HG02870 (cell line): Measurements from ENCODE around the gene POFUT1.

ENCODE experiments used
- ATAC-seq: cut with Tn5 transposase; IDR thresholded peaks from one replicate; pipeline ENCODE4 v1.9.1; 2021; ENCODE audit warnings: mild to moderate bottlenecking, moderate library complexity; ENCODE audit not compliant: unreplicated experiment

Gene POFUT1

DNA sequence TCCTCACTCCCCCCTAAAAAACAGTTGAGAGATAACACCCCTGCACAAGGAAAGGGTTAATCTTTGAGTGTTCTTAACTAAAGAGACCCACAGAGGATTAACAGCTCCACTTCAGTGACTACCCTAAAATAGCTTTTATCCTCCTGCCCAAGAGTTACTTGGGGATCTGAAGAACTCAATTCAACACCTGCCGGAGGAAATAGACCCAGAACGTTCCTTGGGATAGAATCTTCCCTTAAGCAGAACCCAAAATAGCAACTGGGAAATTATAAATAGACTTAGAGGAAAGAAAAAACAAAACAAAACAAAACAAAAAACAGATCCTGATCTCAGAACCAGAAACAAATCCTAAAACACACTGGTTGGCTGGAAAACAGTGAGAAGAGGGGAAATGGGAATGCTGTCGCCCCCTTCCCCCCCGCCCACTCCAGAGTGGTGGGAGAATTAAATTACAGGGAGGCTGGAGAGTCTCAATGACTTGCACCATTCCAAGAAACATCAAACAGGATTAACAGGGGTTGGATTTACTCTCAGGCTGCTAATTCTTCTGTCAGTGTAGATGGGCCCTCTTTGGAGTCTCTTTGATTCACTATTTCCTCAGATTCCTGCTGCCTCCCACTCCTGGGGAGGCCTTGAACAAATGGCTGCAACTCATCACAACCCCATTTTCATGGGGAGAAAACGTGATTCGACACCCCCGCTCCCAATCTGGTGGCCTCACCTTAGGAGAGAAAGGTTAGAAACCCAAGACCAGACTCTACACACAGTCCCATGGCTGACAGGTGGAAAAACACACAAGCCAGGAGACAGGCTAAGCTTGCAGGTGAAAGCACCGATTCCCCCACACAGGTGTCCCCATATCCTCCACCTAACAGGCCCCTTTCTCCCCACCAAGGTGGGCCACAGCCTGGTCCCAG is 1.6 kb upstream of the POFUT1 start:
- ATAC-seq, result no peak

DNA sequence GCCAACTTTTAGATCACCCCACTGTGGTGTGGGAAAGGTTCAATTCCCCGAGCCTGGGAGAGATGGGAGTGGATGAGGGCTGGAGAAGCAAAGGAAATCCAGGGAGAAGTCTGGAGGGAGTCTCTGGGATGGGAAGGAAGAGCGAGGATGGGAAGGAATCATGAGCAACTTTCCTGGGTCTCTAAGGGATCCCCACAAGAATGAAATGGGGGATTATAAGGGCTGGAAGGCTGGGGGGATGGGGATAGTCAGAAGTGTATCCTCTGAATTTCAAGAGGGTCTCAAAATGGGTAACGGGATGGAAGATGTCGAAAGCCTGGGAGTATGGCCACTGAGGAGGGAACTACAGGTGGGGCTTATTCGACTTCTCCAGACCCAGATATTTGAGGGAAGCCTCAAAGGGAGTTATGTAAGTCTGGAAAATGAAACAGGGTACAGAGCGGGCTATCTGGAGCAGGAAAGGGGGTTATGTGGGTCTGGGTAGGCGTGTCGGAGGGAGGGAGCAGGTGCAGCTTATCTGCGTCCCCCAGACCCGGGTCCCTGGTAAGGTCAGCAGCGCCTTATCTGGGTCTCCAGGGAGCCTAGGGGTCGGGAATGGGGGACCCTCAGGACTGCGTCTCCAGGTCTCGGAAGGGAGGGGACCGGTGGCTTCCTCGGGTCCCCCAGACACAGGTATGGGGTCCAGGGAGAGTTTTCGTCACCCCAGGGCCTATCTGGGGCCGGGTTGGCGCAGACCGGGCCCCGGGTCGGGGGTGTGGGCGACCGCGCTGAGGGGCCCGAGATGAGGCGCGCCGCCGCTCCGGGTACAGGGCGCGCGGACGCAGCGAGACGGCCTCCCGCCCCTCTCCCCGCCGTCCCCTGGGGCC is 687 bp upstream of the POFUT1 start:
- ATAC-seq, result no peak

DNA sequence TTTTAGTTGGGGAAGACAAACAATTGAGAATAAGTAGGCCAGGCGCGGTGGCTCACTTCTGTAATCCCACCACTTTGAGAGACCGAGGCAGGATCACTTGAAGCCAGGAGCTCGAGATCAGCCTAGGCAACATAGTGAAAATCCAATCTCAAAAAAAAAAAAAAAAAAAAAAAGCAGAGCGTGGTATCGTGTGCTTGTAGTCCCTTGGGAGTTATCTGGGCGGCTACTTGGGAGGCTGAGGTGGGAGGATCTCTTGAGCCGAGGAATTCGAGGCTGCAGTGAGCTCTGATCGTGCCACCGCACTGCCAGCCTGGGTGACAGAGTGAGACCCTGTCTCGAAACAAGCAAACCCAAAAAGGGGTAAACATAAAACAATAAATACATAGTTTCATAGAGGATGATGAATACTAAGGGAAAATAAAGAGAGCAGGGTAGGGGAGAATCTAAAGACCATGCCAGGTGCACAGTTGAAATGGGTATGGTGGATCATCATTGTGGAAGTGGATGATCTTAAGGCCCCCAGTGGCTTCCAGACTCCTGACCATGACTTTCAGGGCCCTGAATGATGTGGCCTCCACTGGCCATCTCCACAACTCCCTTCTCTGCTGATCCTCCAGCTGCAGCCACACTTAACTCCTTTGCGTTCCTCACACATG is 947 bp downstream of the POFUT1 start:
- no peak for ATAC-seq

DNA sequence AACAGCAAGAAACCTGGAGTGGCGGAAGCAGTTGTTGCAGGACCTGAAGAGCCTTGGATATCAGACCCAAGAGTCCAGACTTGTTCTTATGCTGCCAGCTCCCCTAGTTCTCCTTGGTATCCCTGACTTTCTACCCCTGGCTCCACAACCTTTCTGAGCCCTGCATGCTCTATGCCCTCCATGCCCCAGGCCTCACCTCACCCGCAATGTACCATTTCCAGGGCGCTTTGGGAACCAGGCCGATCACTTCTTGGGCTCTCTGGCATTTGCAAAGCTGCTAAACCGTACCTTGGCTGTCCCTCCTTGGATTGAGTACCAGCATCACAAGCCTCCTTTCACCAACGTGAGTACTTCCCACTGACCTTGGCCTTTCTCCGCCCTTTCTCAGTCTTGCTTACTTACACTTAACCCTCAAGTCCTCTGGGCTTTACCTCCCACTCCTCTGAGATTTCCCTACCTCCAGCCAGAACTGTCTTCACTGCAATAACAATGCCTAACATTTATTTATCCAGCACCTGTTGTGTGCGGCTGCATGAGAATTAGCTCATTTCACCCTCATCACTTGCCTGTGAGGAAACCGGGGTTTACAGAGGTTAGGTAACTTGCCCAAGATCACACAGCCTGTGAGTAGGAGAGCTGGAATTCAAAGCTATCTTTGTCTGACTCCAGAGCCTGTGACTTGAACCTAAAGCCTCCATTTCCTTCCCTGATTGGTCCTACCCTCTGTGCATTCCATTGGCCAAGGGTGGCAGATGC is 2.3 kb downstream of the POFUT1 start:
- no peak for ATAC-seq

DNA sequence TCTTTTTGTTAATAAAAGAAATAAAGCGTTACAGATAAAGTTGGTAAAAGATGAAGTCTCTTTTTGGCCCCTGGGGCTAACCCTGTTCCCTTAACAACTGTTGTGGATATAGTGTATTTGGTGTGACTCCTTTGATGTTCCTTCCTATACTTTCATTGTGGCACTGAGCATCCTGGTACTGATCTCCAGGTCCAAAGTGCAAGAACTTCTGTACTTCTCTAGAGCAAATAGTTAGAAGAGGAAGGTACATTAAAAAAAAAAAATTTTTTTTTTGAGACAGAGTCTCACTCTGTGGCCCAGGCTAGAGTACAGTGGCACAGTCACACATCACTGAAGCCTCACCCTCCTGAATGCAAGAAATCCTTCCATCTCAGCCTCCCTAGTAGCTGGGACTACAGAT is 6.2 kb downstream of the POFUT1 start:
- ATAC-seq, result no peak

DNA sequence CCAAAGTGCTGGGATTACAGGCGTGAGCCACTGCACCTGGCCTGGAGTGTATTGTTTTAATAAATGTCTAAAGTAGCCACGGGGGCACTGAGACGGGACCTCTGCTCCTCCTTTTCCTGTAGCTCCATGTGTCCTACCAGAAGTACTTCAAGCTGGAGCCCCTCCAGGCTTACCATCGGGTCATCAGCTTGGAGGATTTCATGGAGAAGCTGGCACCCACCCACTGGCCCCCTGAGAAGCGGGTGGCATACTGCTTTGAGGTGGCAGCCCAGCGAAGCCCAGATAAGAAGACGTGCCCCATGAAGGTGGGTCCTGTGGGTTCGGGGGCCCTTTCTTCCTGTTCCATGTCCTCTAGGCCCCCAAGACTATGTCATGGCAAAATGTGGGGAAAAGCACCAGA is 7.5 kb downstream of the POFUT1 start:
- no peak for ATAC-seq

DNA sequence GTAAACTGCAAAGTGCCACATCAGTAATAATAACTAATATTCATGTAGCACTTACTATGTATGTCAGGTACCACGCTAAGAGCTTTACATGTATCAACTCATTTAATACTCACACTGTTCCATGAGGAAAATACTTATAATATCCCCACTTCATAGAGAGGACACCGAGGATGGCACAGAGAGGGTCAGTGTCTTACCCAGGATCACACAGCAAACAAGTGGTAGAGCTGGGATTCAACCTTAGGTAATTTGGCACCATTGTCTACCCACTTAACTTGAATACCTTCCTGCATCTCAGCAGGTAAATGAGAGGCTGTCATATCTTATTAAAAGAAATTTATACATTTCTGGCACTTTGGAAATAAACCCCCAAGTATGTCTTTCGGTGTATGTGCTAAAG is 8.0 kb downstream of the POFUT1 start:
- no peak for ATAC-seq

DNA sequence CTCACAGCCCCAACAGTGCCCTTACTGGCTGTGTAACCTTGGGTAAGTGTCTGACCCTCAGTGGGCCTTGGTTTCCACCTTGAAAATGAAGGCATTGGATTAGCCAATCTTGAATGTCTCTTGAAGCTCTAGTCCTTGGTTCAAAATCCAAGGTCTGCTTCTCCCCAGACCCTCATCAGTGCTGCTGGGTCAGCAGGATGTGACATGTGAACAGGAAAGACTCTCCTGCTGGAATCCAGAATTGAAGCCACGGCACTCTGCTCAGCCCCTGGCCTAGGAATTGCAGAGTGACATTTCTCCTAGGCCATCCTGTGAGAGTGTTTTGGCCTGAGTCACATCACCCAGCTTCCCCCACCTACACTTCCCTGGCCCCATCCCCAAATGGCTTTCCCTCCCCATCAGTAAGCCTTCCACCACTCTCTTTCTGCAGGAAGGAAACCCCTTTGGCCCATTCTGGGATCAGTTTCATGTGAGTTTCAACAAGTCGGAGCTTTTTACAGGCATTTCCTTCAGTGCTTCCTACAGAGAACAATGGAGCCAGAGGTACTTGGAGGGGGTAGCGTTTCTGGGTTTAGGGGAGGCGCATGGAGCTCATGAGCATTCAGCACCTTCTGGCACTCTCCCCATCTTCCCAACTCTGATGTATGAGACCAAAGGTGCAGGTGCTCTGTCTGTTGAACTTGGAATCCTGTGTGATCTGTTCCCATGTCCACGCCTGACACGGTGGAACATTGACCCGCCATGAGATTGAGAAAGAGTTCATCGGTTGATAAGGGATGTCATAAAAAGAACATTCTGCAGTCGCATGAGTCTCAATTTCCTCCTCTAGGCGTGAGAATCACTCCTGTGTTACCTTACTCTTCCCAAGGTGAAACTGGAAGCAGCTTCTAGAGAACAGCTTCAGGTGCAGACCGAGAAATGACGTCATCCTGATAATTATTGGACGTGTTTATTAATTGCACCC is 8.8 kb downstream of the POFUT1 start:
- ATAC-seq, result no peak

DNA sequence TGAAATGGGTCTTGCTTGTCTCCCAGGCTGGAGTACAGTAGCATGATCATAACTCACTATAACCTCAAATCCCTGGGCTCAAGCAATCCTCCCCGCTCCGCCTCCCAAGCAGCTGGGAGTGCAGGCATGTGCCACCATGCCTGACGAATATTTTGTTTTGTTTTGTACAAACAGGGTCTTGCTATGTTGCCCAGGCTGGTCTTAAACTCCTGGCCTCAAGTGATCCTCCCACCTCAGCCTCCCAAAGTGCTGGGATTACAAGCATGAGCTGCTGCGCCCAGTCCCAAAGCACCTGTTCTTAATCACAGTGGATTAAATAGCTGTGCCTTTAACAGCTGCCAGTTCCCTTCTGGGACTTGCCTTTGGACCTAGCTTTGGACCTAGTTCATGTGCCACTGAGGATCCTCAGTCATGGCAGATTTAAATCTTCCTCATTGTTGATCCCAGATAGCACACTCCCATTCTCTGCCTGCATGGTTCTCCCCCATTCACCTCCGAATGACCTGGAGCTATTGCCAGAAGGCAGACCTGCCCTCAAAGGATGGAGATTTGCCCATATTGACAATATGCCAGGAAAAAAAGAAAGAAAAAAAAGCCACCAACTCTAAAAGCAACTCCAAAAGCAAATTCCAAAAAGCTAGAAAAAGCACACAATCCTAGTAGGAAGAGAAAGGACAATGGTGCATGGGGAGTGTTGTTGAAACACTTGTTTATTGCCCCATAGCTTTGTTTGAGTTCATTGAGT is 10.6 kb downstream of the POFUT1 start:
- no peak for ATAC-seq

DNA sequence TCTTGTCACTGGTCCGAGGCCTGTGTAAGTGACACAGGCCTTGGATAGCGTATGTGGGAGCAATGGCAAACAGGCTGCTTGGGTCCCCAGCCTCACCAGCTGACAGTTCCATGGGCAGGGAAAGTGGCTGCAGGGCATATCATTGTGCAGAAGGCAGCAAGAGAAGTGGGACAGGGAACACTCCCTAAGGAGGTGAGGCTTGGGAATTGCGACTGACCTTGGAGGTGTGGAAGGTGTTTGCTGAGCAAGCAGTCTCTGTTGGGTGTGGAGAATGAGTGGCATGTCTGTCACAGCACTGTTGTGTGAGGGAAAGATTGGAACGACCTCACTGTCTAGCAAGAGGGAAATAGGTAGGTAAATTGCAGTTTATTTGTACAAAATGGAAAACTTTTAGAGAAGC is 16.8 kb downstream of the POFUT1 start:
- ATAC-seq, result no peak

DNA sequence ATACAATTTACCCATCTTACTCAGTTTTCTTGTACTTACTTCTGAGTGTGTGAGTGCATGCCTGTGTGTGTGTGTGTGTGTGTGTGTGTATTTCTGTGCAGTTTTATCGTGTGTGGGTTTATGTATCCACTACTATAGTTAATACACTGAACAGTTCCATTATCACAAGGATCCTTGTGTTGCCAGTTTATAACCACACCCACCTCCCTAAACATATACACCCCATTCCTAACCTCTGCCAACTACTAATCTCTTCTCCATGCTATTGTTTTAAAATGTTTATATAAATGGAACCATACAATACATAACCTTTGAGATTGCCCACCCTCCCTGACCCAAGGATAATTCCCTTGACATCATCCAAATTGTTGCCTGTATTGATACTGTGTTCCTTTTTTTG is 18.7 kb downstream of the POFUT1 start:
- ATAC-seq, result no peak

DNA sequence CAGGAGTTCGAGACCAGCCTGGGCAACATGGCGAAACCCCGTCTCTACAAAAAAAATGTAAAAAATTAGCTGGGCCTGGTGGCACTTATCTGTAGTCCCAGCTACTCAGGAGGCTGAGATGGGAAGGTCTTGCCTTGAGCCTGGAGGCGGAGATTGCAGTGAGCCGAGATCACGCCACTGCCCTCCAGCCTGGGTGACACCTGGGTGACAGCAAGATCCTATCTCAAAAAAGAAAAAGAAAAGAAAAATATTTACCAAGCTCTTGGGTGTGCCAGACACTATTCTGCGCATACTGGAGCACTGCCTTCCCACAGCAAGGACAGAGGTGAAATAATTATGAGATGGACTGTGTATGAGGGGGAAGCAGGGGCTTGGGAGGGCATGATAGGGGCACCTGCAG is 19.6 kb downstream of the POFUT1 start:
- ATAC-seq, result no peak

DNA sequence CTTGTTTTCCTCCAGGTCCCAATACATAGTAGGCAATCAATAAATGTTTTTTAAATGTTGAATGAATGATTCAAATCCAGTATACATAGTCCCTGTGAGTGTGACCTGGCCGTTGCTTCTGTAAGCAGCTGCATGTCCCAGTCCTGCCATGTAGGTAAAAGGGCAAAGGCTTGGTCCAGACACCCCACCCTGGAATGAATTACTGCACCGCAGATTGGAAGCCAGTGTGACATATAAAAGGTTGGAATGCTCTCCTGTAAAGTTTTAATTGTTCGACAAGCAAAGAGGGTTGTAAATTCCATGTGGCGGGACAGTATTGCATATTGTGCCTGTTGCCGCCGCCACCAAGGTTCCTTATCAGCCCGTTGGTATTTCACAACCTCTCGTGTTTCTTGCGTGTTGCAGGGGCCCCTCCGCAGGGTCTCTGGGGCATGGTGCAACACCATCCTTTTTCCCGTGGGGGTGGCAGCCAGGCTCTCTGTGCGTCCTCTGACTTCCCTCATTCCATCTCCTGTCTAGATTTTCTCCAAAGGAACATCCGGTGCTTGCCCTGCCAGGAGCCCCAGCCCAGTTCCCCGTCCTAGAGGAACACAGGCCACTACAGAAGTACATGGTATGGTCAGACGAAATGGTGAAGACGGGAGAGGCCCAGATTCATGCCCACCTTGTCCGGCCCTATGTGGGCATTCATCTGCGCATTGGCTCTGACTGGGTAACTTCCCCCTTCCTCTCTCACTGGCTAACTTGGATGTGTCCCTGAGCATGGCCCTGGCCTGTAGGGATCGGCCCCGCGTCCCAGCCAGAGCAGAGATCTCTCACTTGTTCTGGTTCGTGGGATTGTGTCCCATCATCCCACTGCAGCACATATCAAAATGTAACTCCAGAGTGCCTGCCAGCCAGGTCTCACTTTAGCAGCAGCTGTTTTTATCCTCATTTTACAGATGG is 20.3 kb downstream of the POFUT1 start:
- no peak for ATAC-seq

DNA sequence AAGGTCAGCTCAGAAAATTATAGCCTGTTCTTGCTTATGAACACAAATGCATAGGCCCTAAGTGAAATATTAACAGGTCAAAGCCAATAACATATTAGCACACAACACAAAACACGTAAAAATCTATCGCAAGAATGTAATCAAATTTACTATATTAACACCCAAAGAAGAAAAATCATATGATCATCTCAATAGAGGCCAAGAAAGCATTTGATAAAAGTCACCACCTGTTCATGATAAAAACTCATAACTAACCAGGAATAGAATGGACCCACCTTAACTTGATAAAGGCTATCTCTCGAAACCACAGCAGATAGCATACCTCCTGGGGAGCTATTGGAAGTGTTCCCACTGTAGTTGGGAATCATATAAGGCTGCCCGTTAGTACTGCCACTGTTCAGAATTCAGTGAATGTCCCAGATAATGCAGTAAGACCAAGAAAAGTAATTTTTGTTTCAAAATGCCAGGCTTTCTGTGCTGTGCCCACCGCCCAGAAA is 21.6 kb downstream of the POFUT1 start:
- no peak for ATAC-seq

DNA sequence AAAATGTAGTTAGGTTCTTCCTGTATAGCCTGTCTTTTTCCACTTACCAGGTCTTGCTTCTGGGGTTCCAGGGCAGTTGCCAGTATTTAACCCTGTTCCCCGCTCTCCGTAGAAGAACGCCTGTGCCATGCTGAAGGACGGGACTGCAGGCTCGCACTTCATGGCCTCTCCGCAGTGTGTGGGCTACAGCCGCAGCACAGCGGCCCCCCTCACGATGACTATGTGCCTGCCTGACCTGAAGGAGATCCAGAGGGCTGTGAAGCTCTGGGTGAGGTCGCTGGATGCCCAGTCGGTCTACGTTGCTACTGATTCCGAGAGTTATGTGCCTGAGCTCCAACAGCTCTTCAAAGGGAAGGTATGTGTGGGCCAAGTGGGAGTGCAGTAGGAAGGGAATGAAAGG is 23.0 kb downstream of the POFUT1 start:
- no peak for ATAC-seq

DNA sequence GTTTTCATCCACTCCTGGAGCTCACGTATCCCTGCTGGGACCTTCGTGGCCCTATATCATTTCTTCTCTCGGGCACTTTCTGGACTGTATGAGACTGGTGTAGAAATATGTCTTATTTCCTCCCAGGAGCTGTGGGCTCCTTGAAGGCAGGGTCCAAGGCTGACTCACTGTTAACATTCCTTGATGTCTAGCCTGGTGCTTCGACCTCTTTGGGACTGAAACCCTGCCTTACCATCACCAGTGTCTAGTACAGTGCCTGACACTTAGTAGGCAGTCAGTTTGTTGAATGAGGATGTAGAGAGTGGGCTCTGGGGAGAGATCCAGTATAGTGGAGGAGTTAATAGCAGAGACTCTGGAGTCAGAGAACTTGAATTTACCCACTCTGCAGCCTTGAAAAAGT is 23.6 kb downstream of the POFUT1 start:
- ATAC-seq, result no peak

DNA sequence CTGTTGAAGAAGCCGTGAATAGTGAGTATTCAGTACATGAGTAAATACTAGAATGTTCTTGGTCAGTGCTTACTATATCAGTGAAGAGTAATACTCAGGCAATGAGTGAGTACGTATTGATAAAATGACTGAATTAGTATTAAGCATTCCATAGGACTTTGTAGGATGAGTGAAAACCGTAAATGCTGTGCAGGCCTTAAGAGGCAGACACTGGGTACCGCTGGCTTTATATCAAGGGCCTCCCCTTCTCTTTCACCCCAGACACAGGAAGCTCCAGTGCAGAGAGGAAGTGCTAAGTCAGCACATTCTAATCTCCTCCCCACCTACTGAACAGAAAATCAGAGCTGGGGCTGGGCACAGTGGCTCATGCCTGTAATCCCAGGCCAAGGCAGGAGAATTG is 24.2 kb downstream of the POFUT1 start:
- ATAC-seq, result no peak
